BJ (cell line): ENCODE results near the gene CCDC61. TPM values are rescaled to one million over a fixed set of nuclear protein-coding genes. Genes with fewer than 3 reads are reported as not detected.

ENCODE experiments used
- CTCF ChIA-PET: fragments of 350-600 bp; formaldehyde crosslinking; extraction: SDS; loops from one replicate; lab custom pipeline; 2021; ENCODE audit warnings: antibody characterized with exemption, inconsistent platforms; lab: Yijun Ruan, JAX
- POLR2A ChIA-PET: fragments of 300-600 bp; sonication (Branson Sonifier 250); formaldehyde crosslinking; extraction: SDS; loops from one replicate; lab custom pipeline; 2021; ENCODE audit warnings: antibody characterized with exemption; lab: Charles Lee
- DNase-seq: peaks from one replicate; pipeline ENCODE4 v3.0.0-alpha.2; 2011; ENCODE audit warnings: low read depth
- H3K27me3 ChIP-seq: 2 replicates; pipeline ENCODE4 v1.6.0; 2011; ENCODE audit warnings: low read length; ENCODE audit not compliant: control insufficient read depth, insufficient read depth
- H3K36me3 ChIP-seq: 2 replicates; pipeline ENCODE4 v1.5.1; 2011; ENCODE audit warnings: low read length; ENCODE audit not compliant: control insufficient read depth, insufficient read depth
- H3K4me3 ChIP-seq: 2 replicates; pipeline ENCODE4 v1.5.1; 2011; ENCODE audit warnings: low read depth, mild to moderate bottlenecking, control low read depth, low read length
- CTCF ChIP-seq: IDR thresholded peaks from 2 replicates; pipeline ENCODE4 v1.5.1; 2011; ENCODE audit warnings: low read depth, mild to moderate bottlenecking, control low read depth, inconsistent platforms, low read length, moderate library complexity; ENCODE audit not compliant: insufficient read depth
- polyA plus RNA-seq: library from polyadenylated mRNA; depleted of rRNA; stranded (reverse); fragments of >200 nt; gene quantifications from 2 replicates; pipeline ENCODE4 v1.2.3, GENCODE V29; 2011

The CCDC61 gene
- polyA plus RNA-seq, 1 experiment, result 8.4 TPM

GRCh38 chr19:46025835-46026234 lies 30.6 kb downstream of the CCDC61 start:
- DNase-seq, result no peak
- CTCF ChIA-PET, result interaction anchor here (0.9 to 7.7 kb wide), 8 partner anchors 7 to 255 kb away, joined by 3 to 212 read pairs (median 8); no protein-coding TSS in a partner anchor
- POLR2A ChIA-PET, result no interaction called here
- no peak for TF ChIP-seq CTCF
- Histone ChIP-seq H3K4me3 (no peak overlapping the region), H3K27me3 (peaks cover 4% of the 10 kb centered on the region), H3K36me3 (no peaks in the 10 kb centered on the region)

DNA sequence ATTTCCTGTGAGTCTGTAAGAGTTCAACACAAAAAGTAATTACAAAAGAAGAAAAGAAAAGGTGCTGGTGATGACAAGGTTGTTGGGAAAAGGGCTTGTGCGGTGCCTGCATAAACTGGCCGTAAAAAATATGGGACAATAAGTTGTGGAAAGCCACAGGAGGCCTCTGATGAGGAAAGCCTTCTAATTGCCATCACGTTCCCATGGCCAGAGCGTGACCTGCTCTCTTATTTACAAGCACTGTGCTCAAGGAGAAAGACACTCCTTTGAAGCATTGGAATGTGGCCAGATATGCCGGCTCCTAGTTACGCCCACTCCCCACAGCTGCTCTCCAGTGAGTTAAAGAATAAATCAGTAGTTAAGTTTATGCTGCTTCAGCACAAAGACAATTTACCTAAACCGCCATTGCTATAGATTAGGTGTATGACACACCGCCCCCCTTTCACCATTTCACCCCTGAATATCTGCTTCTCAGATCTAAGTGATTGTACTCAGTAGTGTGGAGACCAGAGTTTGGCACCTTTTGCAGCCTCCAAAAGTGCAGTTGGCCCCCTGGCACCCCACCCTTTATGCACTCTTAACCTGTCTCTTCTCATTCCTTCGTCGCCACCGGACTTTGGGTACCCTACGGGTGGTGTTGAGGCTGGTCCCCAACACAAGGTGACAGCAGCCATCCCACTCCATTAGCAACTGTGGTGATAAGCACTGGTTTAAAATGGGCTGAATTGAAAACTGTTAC lies 35.7 kb downstream of the CCDC61 start:
- Histone ChIP-seq H3K4me3 (no peak overlapping the region), H3K27me3 (peaks cover 6% of the 10 kb centered on the region; the same call in 1 of the 2 replicates), H3K36me3 (no peaks in the 10 kb centered on the region)
- TF ChIP-seq CTCF, result no peak
- CTCF ChIA-PET, result interaction anchor here (1.1 to 2.5 kb wide), 2 partner anchors 10 to 234 kb away, joined by 3 to 10 read pairs; no protein-coding TSS in a partner anchor
- POLR2A ChIA-PET, result no interaction called here
- DNase-seq, result no peak

- no peaks in the 10 kb centered on the region for H3K36me3 ChIP-seq
- no peak overlapping the region for H3K4me3 ChIP-seq
- H3K27me3 ChIP-seq, result peaks cover 7% of the 10 kb centered on the region; the same call in 1 of the 2 replicates
- ChIA-PET POLR2A (no interaction called here), CTCF (interaction anchor here (1.0 to 3.6 kb wide), 4 partner anchors 11 to 233 kb away, joined by 3 to 49 read pairs (median 6); no protein-coding TSS in a partner anchor)
- TF ChIP-seq CTCF, result no peak
- DNase-seq, result no peak
These were observed 36.7 kb downstream of the CCDC61 start for GRCh38 chr19:46031781-46032596.

DNA sequence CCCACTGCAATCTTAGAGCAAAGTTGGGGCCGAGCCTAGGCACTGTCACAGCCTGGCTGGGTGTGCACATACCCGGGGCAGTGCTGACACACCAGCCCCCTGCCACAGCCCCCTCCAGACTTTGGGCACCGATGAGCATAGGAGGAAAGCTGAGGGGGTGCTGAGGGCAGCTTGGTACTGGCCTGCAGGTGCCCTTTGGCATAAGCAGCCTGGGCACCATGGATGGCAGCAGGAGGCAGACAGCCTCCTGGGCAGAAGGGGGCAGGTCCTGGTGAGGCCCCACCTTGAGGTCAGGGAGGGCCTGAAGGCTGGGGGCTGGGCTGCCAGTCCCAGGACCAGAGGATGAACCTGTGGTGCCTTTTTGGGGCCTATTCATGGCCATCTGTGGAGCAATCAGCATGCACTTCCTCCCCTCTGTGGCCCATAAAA lies 37.3 kb downstream of the CCDC61 start:
- no peak for TF ChIP-seq CTCF
- DNase-seq, result no peak
- CTCF ChIA-PET, result interaction anchor here (1.0 to 3.6 kb wide), 5 partner anchors 12 to 233 kb away, joined by 3 to 49 read pairs (median 3); no protein-coding TSS in a partner anchor
- Histone ChIP-seq H3K4me3 (no peak overlapping the region), H3K36me3 (no peaks in the 10 kb centered on the region), H3K27me3 (peaks cover 7% of the 10 kb centered on the region; the same call in 1 of the 2 replicates)
- POLR2A ChIA-PET, result no interaction called here

DNA sequence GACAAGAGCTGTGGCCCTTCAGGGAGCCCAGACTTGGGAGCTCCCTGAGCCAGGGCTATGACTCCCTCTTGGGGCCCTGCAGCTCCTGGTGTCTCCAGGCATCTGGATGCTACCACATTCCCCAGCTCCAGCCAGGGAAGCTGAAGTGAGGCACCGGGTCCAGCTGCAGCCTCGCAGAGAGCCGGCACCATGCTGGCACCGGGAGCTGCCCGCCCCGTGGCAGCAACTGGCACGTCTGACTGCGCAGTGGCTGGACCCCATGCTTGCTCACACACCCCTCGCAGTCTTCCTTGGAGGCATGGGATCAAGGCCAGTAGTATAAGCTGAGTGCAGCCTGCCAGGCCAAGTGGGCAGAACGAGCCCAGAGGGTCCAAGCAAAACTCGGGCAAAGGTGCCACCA lies 38.1 kb downstream of the CCDC61 start:
- Histone ChIP-seq H3K27me3 (peaks cover 7% of the 10 kb centered on the region; the same call in 1 of the 2 replicates), H3K36me3 (no peaks in the 10 kb centered on the region), H3K4me3 (no peak overlapping the region)
- ChIA-PET CTCF (interaction anchor here (0.6 to 3.6 kb wide), 9 partner anchors 13 to 232 kb away, joined by 3 to 49 read pairs (median 4); no protein-coding TSS in a partner anchor), POLR2A (no interaction called here)
- no peak for DNase-seq
- no peak for TF ChIP-seq CTCF
